Measurements from ENCODE around the gene RNF212B. TPM values are rescaled to one million over a fixed set of nuclear protein-coding genes. Genes with fewer than 3 reads are reported as not detected.

Gene RNF212B
- total and polyA plus RNA-seq, 8 donors: 0.40 to 1.1 (median 1.1) TPM; not detected in 5

DNA sequence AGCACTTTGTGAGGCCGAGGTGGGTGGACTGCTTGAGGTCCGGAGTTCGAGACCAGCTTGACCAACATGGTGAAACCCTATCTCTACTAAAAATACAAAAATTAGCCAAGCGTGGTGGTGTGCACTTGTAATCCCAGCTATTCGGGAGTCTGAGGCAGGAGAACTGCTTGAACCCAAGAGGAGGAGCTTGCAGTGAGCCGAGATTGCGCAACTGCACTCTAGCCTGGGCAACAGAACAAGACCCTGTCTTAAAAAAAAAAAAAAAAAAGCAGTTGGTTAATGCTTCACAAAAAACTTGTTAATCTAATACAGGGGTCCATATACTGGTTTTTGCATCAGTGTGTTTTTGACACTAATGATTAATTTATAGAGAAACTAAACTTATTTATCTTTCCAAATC lies 35.7 kb upstream of the RNF212B start:
- H3K9me3 ChIP-seq: no peaks in the 10 kb centered on the region
- no peak overlapping the region for H3K27ac ChIP-seq
- WGBS, 5 donors: 92 to 96% (median 94%) methylated on average over 7 of the region's 7 CpGs
- H3K4me1 ChIP-seq: no peaks in the 10 kb centered on the region
- intact Hi-C loops (cut with DNase I; ENCODE audit: low total_unique reads): no loop called here
- DNase-seq: no peak
- no peak for TF ChIP-seq POLR2AphosphoS5 (IDR thresholded peaks at IDR 0.05)
- TF ChIP-seq, protein P1, sequence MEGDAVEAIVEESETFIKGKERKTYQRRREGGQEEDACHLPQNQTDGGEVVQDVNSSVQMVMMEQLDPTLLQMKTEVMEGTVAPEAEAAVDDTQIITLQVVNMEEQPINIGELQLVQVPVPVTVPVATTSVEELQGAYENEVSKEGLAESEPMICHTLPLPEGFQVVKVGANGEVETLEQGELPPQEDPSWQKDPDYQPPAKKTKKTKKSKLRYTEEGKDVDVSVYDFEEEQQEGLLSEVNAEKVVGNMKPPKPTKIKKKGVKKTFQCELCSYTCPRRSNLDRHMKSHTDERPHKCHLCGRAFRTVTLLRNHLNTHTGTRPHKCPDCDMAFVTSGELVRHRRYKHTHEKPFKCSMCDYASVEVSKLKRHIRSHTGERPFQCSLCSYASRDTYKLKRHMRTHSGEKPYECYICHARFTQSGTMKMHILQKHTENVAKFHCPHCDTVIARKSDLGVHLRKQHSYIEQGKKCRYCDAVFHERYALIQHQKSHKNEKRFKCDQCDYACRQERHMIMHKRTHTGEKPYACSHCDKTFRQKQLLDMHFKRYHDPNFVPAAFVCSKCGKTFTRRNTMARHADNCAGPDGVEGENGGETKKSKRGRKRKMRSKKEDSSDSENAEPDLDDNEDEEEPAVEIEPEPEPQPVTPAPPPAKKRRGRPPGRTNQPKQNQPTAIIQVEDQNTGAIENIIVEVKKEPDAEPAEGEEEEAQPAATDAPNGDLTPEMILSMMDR (IDR thresholded peaks at IDR 0.05): no peak
- no peak for TF ChIP-seq POLR2A (IDR thresholded peaks at IDR 0.05)
- TF ChIP-seq EP300 (IDR thresholded peaks at IDR 0.05): no peak
- H3K27me3 ChIP-seq: no peaks in the 10 kb centered on the region
- no peaks in the 10 kb centered on the region for H3K36me3 ChIP-seq
- no peak overlapping the region for H3K4me3 ChIP-seq

DNA sequence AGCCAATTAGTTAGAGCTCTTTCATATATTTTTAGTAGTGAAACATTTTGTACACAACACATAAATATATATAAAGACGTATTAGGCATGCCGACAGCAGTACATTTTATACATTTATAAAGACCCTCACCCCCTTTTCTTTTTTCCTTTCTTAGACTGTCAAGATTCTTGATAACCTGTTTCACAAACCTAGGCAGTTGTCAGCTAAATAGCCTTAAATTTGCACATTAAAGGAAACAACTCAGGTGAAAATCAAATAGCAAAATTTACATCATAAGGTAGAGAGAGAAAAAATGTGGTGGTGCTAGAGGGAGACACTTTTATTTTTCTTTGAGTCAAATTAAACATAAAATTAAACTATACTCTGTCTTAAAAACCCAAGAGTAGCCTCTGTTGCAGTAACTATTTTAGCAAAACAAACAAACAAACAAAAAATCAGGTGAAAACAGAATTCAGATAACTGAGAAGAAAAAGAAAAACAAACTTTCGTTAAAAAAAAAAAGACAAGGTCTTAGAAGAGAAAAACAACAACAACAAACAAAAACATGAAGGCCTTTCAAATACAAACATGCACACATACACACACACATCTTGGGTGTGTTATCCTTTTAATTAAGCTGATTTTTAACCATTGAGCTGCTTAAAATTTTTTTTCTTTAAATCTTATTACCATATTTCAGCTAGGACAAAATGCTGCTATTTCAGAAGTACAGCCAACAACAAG lies 31.2 kb upstream of the RNF212B start:
- no peaks in the 10 kb centered on the region for H3K36me3 ChIP-seq
- peaks cover 0 to 9% (median 0%) of the 10 kb centered on the region in 3 donors for H3K27me3 ChIP-seq
- TF ChIP-seq POLR2AphosphoS5 (IDR thresholded peaks at IDR 0.05) (no peak), POLR2A (IDR thresholded peaks at IDR 0.05) (no peak), EP300 (IDR thresholded peaks at IDR 0.05) (no peak)
- TF ChIP-seq, protein P1 (IDR thresholded peaks at IDR 0.05): no peak
- no peak for DNase-seq
- H3K4me3 ChIP-seq: no peak overlapping the region
- intact Hi-C loops (cut with DNase I; ENCODE audit: low total_unique reads): no loop called here
- WGBS, 5 donors: 75 to 84% (median 80%) methylated on average over 3 of the region's 3 CpGs
- no peak overlapping the region for H3K27ac ChIP-seq
- no peaks in the 10 kb centered on the region for H3K9me3 ChIP-seq
- no peaks in the 10 kb centered on the region for H3K4me1 ChIP-seq

DNA sequence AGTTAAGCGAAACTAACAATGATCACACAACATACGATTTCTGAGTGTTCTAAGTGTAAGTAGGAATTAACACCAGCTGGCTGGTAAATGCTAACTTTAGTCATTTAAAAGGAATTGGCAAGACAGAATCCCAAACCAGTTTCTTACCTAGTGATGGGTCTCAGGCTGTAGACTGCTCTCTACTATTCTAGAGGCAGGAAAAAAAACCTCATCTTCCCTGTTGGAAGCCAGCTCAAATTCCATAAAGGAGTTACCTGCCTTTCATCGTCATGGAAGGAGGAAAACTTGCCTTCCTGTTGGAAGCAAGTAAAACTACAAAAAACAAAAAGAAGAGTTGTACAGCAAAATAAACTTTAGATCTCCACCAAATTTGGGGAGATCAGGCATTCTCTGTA lies 30.6 kb upstream of the RNF212B start:
- no peak for TF ChIP-seq POLR2A (IDR thresholded peaks at IDR 0.05)
- no peak for TF ChIP-seq EP300 (IDR thresholded peaks at IDR 0.05)
- TF ChIP-seq, protein P1 (IDR thresholded peaks at IDR 0.05): no peak
- TF ChIP-seq POLR2AphosphoS5 (IDR thresholded peaks at IDR 0.05): no peak

DNA sequence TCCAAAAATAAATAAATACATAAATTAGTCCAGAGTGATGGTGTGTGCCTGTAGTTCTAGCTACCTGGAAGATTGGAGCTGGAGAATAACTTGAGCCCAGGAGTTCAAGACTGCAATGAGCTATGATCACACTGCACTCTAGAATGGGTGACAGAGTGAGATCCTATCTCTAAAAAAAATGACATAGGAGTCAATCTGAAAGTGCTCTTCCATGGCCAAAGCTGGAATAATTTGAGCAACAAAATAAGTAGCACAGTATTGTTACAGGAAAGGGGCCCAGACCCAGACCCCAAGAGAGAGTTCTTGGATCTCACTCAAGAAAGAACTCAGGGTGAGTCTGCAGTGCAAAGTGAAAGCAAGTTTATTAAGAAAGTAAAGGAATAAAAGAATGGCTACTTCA lies 29.4 kb upstream of the RNF212B start:
- Histone ChIP-seq H3K4me3 (no peak overlapping the region), H3K36me3 (no peaks in the 10 kb centered on the region), H3K27ac (no peak overlapping the region), H3K9me3 (no peaks in the 10 kb centered on the region), H3K4me1 (no peaks in the 10 kb centered on the region), H3K27me3 (peaks cover 0 to 9% (median 0%) of the 10 kb centered on the region in 3 donors)
- TF ChIP-seq, protein P1 (IDR thresholded peaks at IDR 0.05): no peak
- no peak for TF ChIP-seq EP300 (IDR thresholded peaks at IDR 0.05)
- no peak for TF ChIP-seq POLR2AphosphoS5 (IDR thresholded peaks at IDR 0.05)
- TF ChIP-seq POLR2A (IDR thresholded peaks at IDR 0.05): no peak
- intact Hi-C loops (cut with DNase I; ENCODE audit: low total_unique reads): no loop called here
- DNase-seq: no peak

More for the DNA sequence above, 30.6 kb upstream of the RNF212B start:
- no peaks in the 10 kb centered on the region for H3K36me3 ChIP-seq
- WGBS, 5 donors: 76 to 81% (median 78%) methylated on average over 3 of the region's 3 CpGs
- DNase-seq: no peak
- no peak overlapping the region for H3K27ac ChIP-seq
- intact Hi-C loops (cut with DNase I; ENCODE audit: low total_unique reads): no loop called here
- H3K4me3 ChIP-seq: no peak overlapping the region
- H3K27me3 ChIP-seq: peaks cover 0 to 9% (median 0%) of the 10 kb centered on the region in 3 donors
- H3K9me3 ChIP-seq: no peaks in the 10 kb centered on the region
- no peaks in the 10 kb centered on the region for H3K4me1 ChIP-seq
